ENCODE results near the gene TBC1D30. TPM values are rescaled to one million over a fixed set of nuclear protein-coding genes. Genes with fewer than 3 reads are reported as not detected.

The TBC1D30 gene
- total RNA-seq, 1 experiment from 2014 or later: 3.6 TPM

DNA sequence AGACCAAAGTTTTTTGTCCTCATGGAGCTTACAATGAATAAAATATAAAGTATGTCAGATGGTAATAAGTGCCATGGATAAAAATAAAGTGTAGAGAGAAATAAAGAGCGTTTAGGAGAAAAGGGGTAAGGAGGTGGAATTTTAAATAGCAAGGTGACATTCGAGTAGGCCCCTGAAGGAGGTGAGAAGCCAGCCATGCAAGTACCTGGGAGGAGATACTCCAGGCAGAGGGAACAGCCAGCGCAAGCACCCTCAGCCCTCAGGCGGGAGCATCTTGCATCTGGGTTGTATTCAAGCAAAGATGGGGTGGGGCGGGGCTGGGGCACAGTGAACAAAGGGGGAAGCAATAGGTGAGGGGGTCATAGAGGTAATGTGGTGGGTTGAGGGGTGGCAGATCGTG lies 4.3 kb downstream of the TBC1D30 start (continued):
- TF ChIP-seq, protein P1, sequence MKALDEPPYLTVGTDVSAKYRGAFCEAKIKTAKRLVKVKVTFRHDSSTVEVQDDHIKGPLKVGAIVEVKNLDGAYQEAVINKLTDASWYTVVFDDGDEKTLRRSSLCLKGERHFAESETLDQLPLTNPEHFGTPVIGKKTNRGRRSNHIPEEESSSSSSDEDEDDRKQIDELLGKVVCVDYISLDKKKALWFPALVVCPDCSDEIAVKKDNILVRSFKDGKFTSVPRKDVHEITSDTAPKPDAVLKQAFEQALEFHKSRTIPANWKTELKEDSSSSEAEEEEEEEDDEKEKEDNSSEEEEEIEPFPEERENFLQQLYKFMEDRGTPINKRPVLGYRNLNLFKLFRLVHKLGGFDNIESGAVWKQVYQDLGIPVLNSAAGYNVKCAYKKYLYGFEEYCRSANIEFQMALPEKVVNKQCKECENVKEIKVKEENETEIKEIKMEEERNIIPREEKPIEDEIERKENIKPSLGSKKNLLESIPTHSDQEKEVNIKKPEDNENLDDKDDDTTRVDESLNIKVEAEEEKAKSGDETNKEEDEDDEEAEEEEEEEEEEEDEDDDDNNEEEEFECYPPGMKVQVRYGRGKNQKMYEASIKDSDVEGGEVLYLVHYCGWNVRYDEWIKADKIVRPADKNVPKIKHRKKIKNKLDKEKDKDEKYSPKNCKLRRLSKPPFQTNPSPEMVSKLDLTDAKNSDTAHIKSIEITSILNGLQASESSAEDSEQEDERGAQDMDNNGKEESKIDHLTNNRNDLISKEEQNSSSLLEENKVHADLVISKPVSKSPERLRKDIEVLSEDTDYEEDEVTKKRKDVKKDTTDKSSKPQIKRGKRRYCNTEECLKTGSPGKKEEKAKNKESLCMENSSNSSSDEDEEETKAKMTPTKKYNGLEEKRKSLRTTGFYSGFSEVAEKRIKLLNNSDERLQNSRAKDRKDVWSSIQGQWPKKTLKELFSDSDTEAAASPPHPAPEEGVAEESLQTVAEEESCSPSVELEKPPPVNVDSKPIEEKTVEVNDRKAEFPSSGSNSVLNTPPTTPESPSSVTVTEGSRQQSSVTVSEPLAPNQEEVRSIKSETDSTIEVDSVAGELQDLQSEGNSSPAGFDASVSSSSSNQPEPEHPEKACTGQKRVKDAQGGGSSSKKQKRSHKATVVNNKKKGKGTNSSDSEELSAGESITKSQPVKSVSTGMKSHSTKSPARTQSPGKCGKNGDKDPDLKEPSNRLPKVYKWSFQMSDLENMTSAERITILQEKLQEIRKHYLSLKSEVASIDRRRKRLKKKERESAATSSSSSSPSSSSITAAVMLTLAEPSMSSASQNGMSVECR (CRISPR knock-in tag; IDR thresholded peaks at IDR 0.05; ENCODE audit: borderline replicate concordance): no peak
- no peak for TF ChIP-seq GABPB1 (CRISPR knock-in tag; IDR thresholded peaks at IDR 0.05)
- TF ChIP-seq HMGA2 (CRISPR knock-in tag; IDR thresholded peaks at IDR 0.05): no peak
- TF ChIP-seq, protein P2, sequence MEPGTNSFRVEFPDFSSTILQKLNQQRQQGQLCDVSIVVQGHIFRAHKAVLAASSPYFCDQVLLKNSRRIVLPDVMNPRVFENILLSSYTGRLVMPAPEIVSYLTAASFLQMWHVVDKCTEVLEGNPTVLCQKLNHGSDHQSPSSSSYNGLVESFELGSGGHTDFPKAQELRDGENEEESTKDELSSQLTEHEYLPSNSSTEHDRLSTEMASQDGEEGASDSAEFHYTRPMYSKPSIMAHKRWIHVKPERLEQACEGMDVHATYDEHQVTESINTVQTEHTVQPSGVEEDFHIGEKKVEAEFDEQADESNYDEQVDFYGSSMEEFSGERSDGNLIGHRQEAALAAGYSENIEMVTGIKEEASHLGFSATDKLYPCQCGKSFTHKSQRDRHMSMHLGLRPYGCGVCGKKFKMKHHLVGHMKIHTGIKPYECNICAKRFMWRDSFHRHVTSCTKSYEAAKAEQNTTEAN (CRISPR knock-in tag; IDR thresholded peaks at IDR 0.05): no peak
- no peak for TF ChIP-seq IRF2 (CRISPR knock-in tag; IDR thresholded peaks at IDR 0.05; ENCODE audit: borderline replicate concordance, low read depth)

DNA sequence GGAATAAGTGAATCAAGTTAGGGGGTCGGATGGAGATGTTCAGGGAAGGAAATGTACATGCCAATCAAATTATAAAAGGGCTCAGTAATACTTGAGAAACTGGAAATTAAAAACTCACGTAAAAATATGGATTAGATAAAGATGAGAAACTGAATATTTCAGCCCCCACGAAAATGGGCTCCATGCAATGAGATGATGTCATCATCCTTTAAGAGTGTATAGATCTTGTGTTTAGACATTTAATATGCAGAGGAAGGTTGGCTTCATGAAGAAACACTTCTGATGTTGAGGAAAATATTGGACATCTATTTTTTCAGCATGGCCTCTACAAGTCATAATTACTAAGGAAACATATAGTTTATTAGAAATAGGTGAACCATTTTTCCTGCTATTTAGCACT lies 9.5 kb downstream of the TBC1D30 start:
- ATAC-seq: no peak
- Mint-ChIP-seq H3K36me3 (peaks cover 6% of the 10 kb centered on the region), H3K4me1 (peaks cover 4% of the 10 kb centered on the region), H3K27me3 (ENCODE audit: low read depth) (peaks cover 4% of the 10 kb centered on the region; the same call in 1 of the 2 replicates), H3K4me3 (no peak overlapping the region), H3K9me3 (peaks cover 9% of the 10 kb centered on the region), H3K27ac (no peak overlapping the region)
- CTCF ChIA-PET: interaction anchor here (1.1 kb wide), 1 partner anchor 38 kb away, joined by 3 read pairs; no protein-coding TSS in a partner anchor
- no peak for DNase-seq (ENCODE audit: low spot score)
- POLR2A ChIA-PET: interaction anchor here (0.6 kb wide), 1 partner anchor 9 kb away, joined by 4 read pairs; no protein-coding TSS in a partner anchor
- TF ChIP-seq, protein P3, sequence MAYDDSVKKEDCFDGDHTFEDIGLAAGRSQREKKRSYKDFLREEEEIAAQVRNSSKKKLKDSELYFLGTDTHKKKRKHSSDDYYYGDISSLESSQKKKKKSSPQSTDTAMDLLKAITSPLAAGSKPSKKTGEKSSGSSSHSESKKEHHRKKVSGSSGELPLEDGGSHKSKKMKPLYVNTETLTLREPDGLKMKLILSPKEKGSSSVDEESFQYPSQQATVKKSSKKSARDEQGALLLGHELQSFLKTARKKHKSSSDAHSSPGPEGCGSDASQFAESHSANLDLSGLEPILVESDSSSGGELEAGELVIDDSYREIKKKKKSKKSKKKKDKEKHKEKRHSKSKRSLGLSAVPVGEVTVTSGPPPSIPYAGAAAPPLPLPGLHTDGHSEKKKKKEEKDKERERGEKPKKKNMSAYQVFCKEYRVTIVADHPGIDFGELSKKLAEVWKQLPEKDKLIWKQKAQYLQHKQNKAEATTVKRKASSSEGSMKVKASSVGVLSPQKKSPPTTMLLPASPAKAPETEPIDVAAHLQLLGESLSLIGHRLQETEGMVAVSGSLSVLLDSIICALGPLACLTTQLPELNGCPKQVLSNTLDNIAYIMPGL (CRISPR knock-in tag; IDR thresholded peaks at IDR 0.05): no peak
- TF ChIP-seq, protein P4, sequence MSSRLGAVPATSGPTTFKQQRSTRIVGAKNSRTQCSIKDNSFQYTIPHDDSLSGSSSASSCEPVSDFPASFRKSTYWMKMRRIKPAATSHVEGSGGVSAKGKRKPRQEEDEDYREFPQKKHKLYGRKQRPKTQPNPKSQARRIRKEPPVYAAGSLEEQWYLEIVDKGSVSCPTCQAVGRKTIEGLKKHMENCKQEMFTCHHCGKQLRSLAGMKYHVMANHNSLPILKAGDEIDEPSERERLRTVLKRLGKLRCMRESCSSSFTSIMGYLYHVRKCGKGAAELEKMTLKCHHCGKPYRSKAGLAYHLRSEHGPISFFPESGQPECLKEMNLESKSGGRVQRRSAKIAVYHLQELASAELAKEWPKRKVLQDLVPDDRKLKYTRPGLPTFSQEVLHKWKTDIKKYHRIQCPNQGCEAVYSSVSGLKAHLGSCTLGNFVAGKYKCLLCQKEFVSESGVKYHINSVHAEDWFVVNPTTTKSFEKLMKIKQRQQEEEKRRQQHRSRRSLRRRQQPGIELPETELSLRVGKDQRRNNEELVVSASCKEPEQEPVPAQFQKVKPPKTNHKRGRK (CRISPR knock-in tag; IDR thresholded peaks at IDR 0.05; ENCODE audit: borderline replicate concordance): no peak
- TF ChIP-seq, protein P5, sequence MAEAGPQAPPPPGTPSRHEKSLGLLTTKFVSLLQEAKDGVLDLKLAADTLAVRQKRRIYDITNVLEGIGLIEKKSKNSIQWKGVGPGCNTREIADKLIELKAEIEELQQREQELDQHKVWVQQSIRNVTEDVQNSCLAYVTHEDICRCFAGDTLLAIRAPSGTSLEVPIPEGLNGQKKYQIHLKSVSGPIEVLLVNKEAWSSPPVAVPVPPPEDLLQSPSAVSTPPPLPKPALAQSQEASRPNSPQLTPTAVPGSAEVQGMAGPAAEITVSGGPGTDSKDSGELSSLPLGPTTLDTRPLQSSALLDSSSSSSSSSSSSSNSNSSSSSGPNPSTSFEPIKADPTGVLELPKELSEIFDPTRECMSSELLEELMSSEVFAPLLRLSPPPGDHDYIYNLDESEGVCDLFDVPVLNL (CRISPR knock-in tag; IDR thresholded peaks at IDR 0.05; ENCODE audit: borderline replicate concordance, low read depth): no peak
- TF ChIP-seq, protein P6, sequence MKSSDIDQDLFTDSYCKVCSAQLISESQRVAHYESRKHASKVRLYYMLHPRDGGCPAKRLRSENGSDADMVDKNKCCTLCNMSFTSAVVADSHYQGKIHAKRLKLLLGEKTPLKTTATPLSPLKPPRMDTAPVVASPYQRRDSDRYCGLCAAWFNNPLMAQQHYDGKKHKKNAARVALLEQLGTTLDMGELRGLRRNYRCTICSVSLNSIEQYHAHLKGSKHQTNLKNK (CRISPR knock-in tag; IDR thresholded peaks at IDR 0.05): no peak
- TF ChIP-seq, protein P7, sequence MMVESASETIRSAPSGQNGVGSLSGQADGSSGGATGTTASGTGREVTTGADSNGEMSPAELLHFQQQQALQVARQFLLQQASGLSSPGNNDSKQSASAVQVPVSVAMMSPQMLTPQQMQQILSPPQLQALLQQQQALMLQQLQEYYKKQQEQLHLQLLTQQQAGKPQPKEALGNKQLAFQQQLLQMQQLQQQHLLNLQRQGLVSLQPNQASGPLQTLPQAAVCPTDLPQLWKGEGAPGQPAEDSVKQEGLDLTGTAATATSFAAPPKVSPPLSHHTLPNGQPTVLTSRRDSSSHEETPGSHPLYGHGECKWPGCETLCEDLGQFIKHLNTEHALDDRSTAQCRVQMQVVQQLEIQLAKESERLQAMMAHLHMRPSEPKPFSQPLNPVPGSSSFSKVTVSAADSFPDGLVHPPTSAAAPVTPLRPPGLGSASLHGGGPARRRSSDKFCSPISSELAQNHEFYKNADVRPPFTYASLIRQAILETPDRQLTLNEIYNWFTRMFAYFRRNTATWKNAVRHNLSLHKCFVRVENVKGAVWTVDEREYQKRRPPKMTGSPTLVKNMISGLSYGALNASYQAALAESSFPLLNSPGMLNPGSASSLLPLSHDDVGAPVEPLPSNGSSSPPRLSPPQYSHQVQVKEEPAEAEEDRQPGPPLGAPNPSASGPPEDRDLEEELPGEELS (CRISPR knock-in tag; IDR thresholded peaks at IDR 0.05): no peak
- TF ChIP-seq CBFB (CRISPR knock-in tag; IDR thresholded peaks at IDR 0.05; ENCODE audit: low read depth) (no peak), NR2C2 (CRISPR knock-in tag; IDR thresholded peaks at IDR 0.05) (no peak), SMAD4 (CRISPR knock-in tag; IDR thresholded peaks at IDR 0.05) (no peak), GTF2I (CRISPR knock-in tag; conservative IDR thresholded peaks at IDR 0.05) (no peak), NFE2L1 (CRISPR knock-in tag; IDR thresholded peaks at IDR 0.05) (no peak)
- TF ChIP-seq, protein P8, sequence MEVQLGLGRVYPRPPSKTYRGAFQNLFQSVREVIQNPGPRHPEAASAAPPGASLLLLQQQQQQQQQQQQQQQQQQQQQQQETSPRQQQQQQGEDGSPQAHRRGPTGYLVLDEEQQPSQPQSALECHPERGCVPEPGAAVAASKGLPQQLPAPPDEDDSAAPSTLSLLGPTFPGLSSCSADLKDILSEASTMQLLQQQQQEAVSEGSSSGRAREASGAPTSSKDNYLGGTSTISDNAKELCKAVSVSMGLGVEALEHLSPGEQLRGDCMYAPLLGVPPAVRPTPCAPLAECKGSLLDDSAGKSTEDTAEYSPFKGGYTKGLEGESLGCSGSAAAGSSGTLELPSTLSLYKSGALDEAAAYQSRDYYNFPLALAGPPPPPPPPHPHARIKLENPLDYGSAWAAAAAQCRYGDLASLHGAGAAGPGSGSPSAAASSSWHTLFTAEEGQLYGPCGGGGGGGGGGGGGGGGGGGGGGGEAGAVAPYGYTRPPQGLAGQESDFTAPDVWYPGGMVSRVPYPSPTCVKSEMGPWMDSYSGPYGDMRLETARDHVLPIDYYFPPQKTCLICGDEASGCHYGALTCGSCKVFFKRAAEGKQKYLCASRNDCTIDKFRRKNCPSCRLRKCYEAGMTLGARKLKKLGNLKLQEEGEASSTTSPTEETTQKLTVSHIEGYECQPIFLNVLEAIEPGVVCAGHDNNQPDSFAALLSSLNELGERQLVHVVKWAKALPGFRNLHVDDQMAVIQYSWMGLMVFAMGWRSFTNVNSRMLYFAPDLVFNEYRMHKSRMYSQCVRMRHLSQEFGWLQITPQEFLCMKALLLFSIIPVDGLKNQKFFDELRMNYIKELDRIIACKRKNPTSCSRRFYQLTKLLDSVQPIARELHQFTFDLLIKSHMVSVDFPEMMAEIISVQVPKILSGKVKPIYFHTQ (CRISPR knock-in tag; IDR thresholded peaks at IDR 0.05): no peak
- TF ChIP-seq, protein P9, sequence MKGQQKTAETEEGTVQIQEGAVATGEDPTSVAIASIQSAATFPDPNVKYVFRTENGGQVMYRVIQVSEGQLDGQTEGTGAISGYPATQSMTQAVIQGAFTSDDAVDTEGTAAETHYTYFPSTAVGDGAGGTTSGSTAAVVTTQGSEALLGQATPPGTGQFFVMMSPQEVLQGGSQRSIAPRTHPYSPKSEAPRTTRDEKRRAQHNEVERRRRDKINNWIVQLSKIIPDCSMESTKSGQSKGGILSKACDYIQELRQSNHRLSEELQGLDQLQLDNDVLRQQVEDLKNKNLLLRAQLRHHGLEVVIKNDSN (CRISPR knock-in tag; IDR thresholded peaks at IDR 0.05): no peak
- TF ChIP-seq, protein P10, sequence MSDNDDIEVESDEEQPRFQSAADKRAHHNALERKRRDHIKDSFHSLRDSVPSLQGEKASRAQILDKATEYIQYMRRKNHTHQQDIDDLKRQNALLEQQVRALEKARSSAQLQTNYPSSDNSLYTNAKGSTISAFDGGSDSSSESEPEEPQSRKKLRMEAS (CRISPR knock-in tag; IDR thresholded peaks at IDR 0.05): no peak

All from WTC11 (cell line).